ENCODE results near the gene RGL4. TPM values are rescaled to one million over a fixed set of nuclear protein-coding genes. Genes with fewer than 3 reads are reported as not detected.

The RGL4 gene
- total and polyA plus RNA-seq, 2 of the 13 experiments (the other 11 are each of a cell fraction or from before 2014, with no cell fraction given) = not detected

DNA sequence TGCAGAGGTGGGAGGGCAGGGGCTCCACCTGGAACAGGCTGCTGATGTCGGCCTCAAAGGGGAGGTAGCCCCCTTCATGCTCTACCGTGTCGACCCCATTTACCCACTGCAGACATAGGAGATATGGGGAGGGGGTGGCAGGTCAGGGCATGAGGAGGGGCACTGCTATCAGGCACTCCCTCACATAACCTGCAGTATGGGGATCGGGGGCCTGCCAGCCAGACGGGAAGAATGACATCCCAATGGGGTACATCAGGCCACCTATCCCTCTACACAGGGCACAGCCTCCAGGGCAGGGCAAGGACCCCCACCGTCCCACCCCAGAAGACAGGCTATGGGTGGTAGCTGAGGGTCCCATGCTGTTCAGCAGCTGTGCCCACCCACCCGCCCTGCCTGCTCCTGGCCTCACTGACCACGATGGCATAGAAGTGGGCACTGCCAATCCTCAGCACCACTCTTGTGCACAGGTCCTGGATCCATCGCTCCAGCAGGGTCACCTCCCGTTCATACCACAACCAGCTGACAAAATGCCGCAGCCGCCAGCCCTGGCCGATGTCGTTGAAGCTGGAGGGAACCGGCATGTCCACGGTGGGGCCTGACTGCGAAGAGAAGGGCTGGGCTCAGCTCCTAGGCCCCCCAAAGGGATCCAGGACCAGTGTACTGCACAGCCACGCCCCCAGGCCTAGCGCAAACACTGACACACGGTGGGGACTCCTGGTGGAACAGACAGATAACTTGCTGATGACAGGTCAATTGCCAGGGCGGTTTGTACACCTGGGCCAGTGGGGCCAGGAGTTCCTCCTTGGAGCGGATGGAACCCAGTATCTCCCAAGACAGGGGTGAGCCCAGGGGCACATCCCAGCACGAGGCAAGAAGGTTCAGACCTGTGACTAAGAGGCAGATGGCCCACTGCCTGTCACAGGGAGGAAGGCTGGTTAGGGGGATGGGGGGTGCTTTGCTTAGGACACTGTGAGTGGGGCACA, 24.1 kb downstream of the RGL4 start:
- no peaks in the 10 kb centered on the region for H3K27me3 ChIP-seq (ENCODE audit: control insufficient read depth in 1 of 2, insufficient read depth in 2 of 2, low read length in 2 of 2)
- BruUV-seq (replicated peaks) = no TSS peak
- no peak overlapping the region for H2AFZ ChIP-seq (ENCODE audit: low read length)
- WGBS (ENCODE audit: low lambda C conversion rate) = 85% methylated on average over 15 of the region's 23 CpGs
- H3K4me1 ChIP-seq (ENCODE audit: insufficient read depth, low read length) = peaks cover 24% of the 10 kb centered on the region
- no peaks in the 10 kb centered on the region for H4K20me1 ChIP-seq (ENCODE audit: insufficient read depth, low read length)
- no peak for TF ChIP-seq ZNF232 (CRISPR knock-in tag; IDR thresholded peaks at IDR 0.05; ENCODE audit: borderline replicate concordance)
- TF ChIP-seq RBFOX2 (IDR thresholded peaks at IDR 0.05; ENCODE audit: low read depth, low read length) = 0 out of 2 replicates have a peak, but pooled peaks have one; percentile 17
- TF ChIP-seq, protein P1, sequence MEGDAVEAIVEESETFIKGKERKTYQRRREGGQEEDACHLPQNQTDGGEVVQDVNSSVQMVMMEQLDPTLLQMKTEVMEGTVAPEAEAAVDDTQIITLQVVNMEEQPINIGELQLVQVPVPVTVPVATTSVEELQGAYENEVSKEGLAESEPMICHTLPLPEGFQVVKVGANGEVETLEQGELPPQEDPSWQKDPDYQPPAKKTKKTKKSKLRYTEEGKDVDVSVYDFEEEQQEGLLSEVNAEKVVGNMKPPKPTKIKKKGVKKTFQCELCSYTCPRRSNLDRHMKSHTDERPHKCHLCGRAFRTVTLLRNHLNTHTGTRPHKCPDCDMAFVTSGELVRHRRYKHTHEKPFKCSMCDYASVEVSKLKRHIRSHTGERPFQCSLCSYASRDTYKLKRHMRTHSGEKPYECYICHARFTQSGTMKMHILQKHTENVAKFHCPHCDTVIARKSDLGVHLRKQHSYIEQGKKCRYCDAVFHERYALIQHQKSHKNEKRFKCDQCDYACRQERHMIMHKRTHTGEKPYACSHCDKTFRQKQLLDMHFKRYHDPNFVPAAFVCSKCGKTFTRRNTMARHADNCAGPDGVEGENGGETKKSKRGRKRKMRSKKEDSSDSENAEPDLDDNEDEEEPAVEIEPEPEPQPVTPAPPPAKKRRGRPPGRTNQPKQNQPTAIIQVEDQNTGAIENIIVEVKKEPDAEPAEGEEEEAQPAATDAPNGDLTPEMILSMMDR (CRISPR knock-in tag; IDR thresholded peaks at IDR 0.05) = peak; percentile 33
- TF ChIP-seq, protein P2, sequence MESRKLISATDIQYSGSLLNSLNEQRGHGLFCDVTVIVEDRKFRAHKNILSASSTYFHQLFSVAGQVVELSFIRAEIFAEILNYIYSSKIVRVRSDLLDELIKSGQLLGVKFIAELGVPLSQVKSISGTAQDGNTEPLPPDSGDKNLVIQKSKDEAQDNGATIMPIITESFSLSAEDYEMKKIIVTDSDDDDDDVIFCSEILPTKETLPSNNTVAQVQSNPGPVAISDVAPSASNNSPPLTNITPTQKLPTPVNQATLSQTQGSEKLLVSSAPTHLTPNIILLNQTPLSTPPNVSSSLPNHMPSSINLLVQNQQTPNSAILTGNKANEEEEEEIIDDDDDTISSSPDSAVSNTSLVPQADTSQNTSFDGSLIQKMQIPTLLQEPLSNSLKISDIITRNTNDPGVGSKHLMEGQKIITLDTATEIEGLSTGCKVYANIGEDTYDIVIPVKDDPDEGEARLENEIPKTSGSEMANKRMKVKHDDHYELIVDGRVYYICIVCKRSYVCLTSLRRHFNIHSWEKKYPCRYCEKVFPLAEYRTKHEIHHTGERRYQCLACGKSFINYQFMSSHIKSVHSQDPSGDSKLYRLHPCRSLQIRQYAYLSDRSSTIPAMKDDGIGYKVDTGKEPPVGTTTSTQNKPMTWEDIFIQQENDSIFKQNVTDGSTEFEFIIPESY (CRISPR knock-in tag; IDR thresholded peaks at IDR 0.05) = peak; percentile 62; the same call in 1 of the 2 replicates
- TF ChIP-seq, protein P3, sequence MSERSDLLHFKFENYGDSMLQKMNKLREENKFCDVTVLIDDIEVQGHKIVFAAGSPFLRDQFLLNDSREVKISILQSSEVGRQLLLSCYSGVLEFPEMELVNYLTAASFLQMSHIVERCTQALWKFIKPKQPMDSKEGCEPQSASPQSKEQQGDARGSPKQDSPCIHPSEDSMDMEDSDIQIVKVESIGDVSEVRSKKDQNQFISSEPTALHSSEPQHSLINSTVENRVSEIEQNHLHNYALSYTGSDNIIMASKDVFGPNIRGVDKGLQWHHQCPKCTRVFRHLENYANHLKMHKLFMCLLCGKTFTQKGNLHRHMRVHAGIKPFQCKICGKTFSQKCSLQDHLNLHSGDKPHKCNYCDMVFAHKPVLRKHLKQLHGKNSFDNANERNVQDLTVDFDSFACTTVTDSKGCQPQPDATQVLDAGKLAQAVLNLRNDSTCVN (CRISPR knock-in tag; IDR thresholded peaks at IDR 0.05; ENCODE audit: borderline replicate concordance) = no peak
- peak; percentile 37; the same call in 1 of the 2 replicates for TF ChIP-seq ZBTB38 (CRISPR knock-in tag; IDR thresholded peaks at IDR 0.05)
- no peak for TF ChIP-seq NCOA1 (CRISPR knock-in tag; IDR thresholded peaks at IDR 0.05)
- no peak for TF ChIP-seq SOX13 (IDR thresholded peaks at IDR 0.05)
- no peak for TF ChIP-seq SOX13 (CRISPR knock-in tag; conservative IDR thresholded peaks at IDR 0.05 in 1 of 2, IDR thresholded peaks at IDR 0.05 in 1 of 2)
- 0 out of 2 replicates have a peak, but pooled peaks have one; percentile 25 for TF ChIP-seq ZFX (CRISPR knock-in tag; IDR thresholded peaks at IDR 0.05; ENCODE audit: low read depth)
- TF ChIP-seq, protein P4, sequence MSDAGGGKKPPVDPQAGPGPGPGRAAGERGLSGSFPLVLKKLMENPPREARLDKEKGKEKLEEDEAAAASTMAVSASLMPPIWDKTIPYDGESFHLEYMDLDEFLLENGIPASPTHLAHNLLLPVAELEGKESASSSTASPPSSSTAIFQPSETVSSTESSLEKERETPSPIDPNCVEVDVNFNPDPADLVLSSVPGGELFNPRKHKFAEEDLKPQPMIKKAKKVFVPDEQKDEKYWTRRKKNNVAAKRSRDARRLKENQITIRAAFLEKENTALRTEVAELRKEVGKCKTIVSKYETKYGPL (CRISPR knock-in tag; IDR thresholded peaks at IDR 0.05) = no peak
- ATAC-seq (peak; percentile 14; the same call in 1 of the 3 replicates), FAIRE-seq (no peak), DNase-seq (ENCODE audit: low spot score) (no peak)
- peaks cover 2 to 26% of the 10 kb centered on the region in 2 experiments; a peak in 4 of 5 replicates for H3K36me3 ChIP-seq (replicated peaks in 1 of 2; ENCODE audit: control insufficient read depth in 1 of 2, insufficient read depth in 2 of 2, low read length in 2 of 2)
- H3K4me3 ChIP-seq (replicated peaks in 1 of 3; ENCODE audit: insufficient read depth in 1 of 3, low read depth in 2 of 3, low read length in 3 of 3) = no peak overlapping the region
- H3K79me2 ChIP-seq (ENCODE audit: insufficient read depth, low read length) = peaks cover 6% of the 10 kb centered on the region
- H3K9me3 ChIP-seq (ENCODE audit: low read length) = no peaks in the 10 kb centered on the region
- intact Hi-C loops (cut with micrococcal nuclease; ENCODE audit: unreplicated experiment) = no loop called here
- no peak overlapping the region for H3K27ac ChIP-seq (ENCODE audit: extremely low read length, insufficient read depth, low read length)
- in situ Hi-C loops (cut with HindIII; ENCODE audit: extremely low pct_ligation_motif_present, low pct_unique_long_range_greater_than_20kb) = no loop called here
- H3K9ac ChIP-seq (ENCODE audit: insufficient read depth, low read depth, low read length) = no peak overlapping the region
- no peak overlapping the region for H3K4me2 ChIP-seq (ENCODE audit: low read depth, low read length)
- POLR2A ChIA-PET = interaction anchor here (0.6 kb wide), 1 partner anchor 98 kb away, joined by 3 read pairs; no protein-coding TSS in a partner anchor
- CTCF ChIA-PET (ENCODE audit: low intra/inter-chr PET ratio, low total read pairs) = no interaction called here
